Activated T-cell treated with anti-CD3 and anti-CD28 coated beads for 48 hours (primary cell): ENCODE measurements around the gene KLHDC8A.
A peak's percentile ranks its signal among the peaks of the same experiment; 100 is the strongest.

ENCODE experiments used
- DNase-seq: peaks from one replicate; pipeline ENCODE4 v3.0.0-alpha.2; 2020; ENCODE audit warnings: low read depth

The KLHDC8A gene

DNA sequence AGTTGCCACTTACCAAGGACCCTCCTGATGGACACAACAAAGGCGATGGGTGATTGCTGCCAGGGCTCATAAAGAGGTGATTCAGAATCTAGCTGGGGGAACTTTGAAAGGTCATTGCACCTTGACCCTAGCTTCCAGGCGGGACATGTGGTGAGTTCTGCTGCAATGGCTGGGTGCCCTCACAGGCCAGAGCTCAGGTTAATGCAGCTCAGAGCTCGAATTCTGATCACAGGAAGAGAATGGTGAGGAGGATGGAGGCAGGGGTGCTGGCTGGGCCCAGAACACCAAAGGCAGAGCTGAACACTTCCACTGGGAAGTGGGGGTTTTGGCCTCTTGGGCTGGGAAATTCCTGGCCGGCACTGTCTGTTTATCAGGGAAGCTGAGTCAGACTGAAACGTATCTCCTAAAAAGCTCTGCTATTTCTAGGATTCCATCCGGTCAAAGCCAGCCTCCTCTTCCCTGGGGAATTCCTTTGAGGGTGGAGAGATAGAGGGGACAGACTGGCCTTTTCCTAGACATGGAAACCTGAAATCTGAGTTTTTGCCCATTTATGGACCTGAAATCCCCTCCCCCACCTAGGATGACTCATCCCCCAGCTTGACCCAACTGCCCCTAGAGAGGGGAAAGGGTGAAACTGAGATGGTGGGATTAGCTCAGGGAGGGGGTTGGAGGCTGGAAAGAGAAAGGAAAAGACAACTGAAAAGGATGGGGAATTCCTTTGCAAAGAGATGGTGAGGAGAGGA is 62.4 kb downstream of the KLHDC8A start:
- no peak for DNase-seq

DNA sequence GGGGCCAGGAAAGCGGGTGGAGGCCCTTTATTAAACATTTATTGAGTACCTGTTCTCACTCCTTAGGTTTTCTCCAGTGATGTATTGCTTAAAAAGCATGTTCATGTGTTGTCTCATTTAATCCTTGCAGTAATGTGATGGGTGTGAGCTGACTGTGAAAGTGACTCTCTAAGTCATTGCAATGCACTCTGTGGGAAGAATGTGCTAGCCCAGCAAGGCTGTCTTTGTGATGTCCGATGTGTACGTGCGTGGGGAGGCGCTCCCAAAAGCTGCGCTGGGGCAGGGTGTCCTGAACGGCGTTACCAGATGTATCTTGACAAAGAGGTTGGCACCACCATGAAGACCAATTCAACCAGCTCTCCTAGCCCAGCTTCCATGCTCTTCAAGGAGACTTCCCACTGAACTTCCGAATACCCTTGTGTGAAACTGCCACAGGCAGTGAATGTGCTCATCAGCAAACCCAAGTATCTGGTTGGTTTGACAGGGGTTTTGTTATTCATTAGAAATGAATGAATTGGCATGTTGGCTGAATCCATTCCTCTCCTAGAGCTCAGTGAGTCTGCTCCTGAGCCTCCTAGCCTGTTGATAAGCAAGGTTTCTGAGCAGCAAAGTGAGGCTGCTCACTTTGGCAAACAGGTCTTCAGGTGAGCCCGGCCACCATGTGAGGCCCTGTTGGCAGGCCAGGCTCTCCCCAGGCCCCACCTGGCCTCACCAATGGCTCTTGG is 63.2 kb downstream of the KLHDC8A start:
- DNase-seq, result no peak

DNA sequence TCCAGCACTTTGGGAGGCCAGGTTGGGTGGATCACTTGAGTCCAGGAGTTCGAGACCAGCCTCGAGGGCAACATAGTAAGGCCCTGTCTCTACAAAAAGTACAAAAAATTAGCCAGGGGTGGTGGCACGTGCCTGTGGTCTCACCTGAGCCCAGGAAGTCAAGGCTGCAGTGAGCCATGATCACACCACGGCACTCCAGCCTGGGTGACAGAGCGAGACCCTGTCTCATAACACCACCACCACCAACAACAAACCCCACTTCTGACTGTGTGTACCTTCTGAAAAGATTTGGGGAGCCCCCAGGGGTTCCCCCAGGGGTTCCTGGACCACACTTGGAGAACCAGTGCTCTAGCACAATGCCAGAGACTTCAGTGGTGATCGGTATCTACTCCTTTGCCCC is 65.1 kb downstream of the KLHDC8A start:
- DNase-seq, result no peak

DNA sequence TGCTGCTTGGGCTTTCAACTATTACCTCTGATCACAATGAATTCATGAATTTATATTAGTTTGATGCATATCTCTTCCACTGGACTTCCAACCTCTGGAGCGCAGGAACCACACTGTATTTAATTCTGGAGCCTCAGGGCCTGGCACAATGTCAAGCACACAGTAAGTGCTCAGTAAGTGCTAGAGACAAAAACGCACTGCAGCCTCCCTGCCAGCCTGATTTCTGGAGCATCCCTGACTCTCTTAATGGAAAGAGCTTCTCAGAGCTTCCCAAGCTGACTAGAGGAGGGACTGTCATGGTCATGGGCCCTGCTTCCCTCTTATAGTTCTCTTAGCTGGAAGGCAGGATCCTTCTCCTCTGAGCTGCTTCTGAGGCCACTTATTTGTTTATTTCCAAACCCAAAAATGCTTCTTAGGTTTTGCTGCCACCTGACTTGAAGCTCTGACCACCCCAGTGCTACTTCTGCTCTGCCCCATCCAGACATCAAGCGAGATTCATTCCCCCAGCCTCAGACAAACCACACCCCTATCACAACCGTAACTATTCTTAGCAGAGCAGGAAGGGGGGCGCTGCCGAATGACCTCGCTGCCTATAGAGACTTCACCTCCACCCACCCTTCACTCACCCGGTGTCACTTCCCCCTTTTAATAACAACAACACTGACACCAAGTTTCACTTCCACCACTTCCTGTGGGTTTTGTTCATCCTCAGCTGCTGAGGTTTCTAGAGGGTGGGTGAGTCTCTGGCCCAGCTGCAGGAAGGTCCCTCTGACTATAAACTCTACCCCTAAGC is 68.8 kb downstream of the KLHDC8A start:
- peak; percentile 65 for DNase-seq

DNA sequence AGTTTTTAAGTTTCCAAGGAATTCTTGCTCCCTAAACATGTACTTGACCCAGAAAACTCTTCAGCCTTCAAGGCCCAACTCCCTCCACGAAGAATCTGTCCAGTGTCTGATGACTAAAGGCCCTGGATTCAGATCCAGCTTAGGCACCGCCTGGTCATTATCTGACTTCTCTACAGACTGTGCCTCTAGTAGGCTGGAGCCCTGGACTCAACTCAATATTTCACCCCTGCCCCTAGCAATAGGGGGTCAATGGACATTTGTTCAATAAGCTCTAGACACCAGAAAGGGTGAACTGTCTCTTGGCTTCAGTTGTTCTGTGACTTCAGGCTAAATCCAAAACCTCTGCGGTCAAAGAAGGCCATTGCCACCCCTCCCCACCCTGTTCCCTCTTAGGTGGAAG is 69.6 kb downstream of the KLHDC8A start:
- DNase-seq, result no peak

DNA sequence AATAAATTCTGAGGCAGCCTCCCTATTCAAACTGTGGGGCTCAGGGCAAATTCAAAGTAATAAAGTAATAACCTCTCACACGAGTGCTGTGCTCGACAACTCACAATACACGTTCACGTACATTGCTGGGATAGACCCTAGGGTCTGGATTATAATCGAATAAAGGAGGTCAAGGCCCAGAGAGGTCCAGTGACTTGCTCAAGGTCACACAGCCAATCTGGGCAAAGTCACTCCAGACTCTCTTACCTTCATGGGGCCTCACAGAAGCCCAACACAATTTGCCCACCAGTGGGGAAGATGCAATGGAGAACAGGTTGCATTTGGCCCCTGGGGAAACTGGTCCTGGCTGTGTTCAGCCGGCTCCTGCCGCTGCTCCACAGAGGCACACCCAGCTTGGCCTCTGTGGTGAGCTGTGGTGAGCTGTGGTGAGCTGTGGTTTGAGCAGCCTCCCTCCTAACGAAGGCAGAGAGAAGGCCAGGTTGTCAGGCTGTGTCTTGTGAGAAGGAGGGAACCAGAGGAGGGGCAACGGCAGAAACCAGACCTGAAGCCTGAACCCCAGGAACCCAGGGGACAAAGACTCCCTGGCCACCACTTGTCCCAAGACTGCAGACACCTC is 70.3 kb downstream of the KLHDC8A start:
- DNase-seq, result peak; percentile 67
